ENCODE data around the gene PRICKLE2.
A peak's percentile ranks its signal among the peaks of the same experiment; 100 is the strongest.

PRICKLE2 gene

GRCh38 chr3:64266065-64266931 lies 41.0 kb upstream of the PRICKLE2 start:
- peak; percentile 88 for ATAC-seq
- no peak for TF ChIP-seq ISL1 (CRISPR knock-in tag; IDR thresholded peaks at IDR 0.05)
- TF ChIP-seq ZNF565 (CRISPR knock-in tag; conservative IDR thresholded peaks at IDR 0.05; ENCODE audit: low read depth), result no peak
- TF ChIP-seq ZFP3 (CRISPR knock-in tag; IDR thresholded peaks at IDR 0.05), result no peak
- no peak for TF ChIP-seq POU6F1 (CRISPR knock-in tag; IDR thresholded peaks at IDR 0.05; ENCODE audit: borderline replicate concordance, low read depth)
- no peak for TF ChIP-seq TCF4 (CRISPR knock-in tag; IDR thresholded peaks at IDR 0.05; ENCODE audit: borderline replicate concordance)
- TF ChIP-seq PATZ1 (CRISPR knock-in tag; IDR thresholded peaks at IDR 0.05; ENCODE audit: borderline replicate concordance), result no peak
- no peak for TF ChIP-seq CSRNP3 (CRISPR knock-in tag; IDR thresholded peaks at IDR 0.05)
- no peak for TF ChIP-seq SNAI2 (CRISPR knock-in tag; IDR thresholded peaks at IDR 0.05)
- TF ChIP-seq ZNF8 (CRISPR knock-in tag; IDR thresholded peaks at IDR 0.05), result no peak
- no peak for TF ChIP-seq RARB (CRISPR knock-in tag; IDR thresholded peaks at IDR 0.05)
- no peak for TF ChIP-seq OSR1 (CRISPR knock-in tag; IDR thresholded peaks at IDR 0.05)
- TF ChIP-seq GLIS3 (CRISPR knock-in tag; IDR thresholded peaks at IDR 0.05), result no peak
- no peak for TF ChIP-seq PPARA (CRISPR knock-in tag; IDR thresholded peaks at IDR 0.05; ENCODE audit: borderline replicate concordance)
- no peak for TF ChIP-seq ZNF70 (CRISPR knock-in tag; IDR thresholded peaks at IDR 0.05)

- TF ChIP-seq ZFP3 (CRISPR knock-in tag; IDR thresholded peaks at IDR 0.05), result no peak
- TF ChIP-seq PATZ1 (CRISPR knock-in tag; IDR thresholded peaks at IDR 0.05; ENCODE audit: borderline replicate concordance), result no peak
- no peak; the same call in 2 of the 3 replicates for ATAC-seq
Measured at GRCh38 chr3:64265646-64266045, 40.4 kb upstream of the PRICKLE2 start.

GRCh38 chr3:64264501-64265109 lies 39.3 kb upstream of the PRICKLE2 start:
- no peak; the same call in 2 of the 3 replicates for ATAC-seq
- TF ChIP-seq TOX (CRISPR knock-in tag; IDR thresholded peaks at IDR 0.05; ENCODE audit: borderline replicate concordance), result no peak
- no peak for TF ChIP-seq PPARA (CRISPR knock-in tag; IDR thresholded peaks at IDR 0.05; ENCODE audit: borderline replicate concordance)
- TF ChIP-seq ZNF8 (CRISPR knock-in tag; IDR thresholded peaks at IDR 0.05), result no peak
- no peak for TF ChIP-seq ZFP3 (CRISPR knock-in tag; IDR thresholded peaks at IDR 0.05)
- TF ChIP-seq BACH2 (CRISPR knock-in tag; IDR thresholded peaks at IDR 0.05; ENCODE audit: borderline replicate concordance), result no peak
- no peak for TF ChIP-seq CREB5 (CRISPR knock-in tag; IDR thresholded peaks at IDR 0.05; ENCODE audit: low read depth)

- TF ChIP-seq TOX (CRISPR knock-in tag; IDR thresholded peaks at IDR 0.05; ENCODE audit: borderline replicate concordance) (no peak), ESRRG (CRISPR knock-in tag; IDR thresholded peaks at IDR 0.05) (no peak), ZNF70 (CRISPR knock-in tag; IDR thresholded peaks at IDR 0.05) (no peak)
Measured at GRCh38 chr3:64262574-64263114, 37.4 kb upstream of the PRICKLE2 start.

More at GRCh38 chr3:64262574-64263114, 37.4 kb upstream of the PRICKLE2 start:
- no peak for ATAC-seq

Data from SK-N-SH treated with all-trans-retinoic acid at 6 μM for 48 hours (cell line).